Thoracic aorta (tissue), 2 donors: Measurements from ENCODE around the gene CFHR5. TPM values are rescaled to one million over a fixed set of nuclear protein-coding genes. Genes with fewer than 3 reads are reported as not detected.
"Not testable (repeated sequence)": the region's sequence is repeated elsewhere in the genome, so short reads cannot be mapped to it uniquely, and the experiment has no call there.

Experiments
- ATAC-seq: fragments of 150-250 bp; one replicate; pipeline ENCODE4 v1.8.0; 2017; ENCODE audit warnings: low read depth; ENCODE audit not compliant: insufficient number of reproducible peaks, low FRiP score
- DNase-seq: peaks from one replicate; pipeline ENCODE4 v3.0.0-alpha.2; 2020; ENCODE audit warnings: low spot score
- H3K27ac ChIP-seq, 2 donors: fragments of 200-600 bp; sonication (generic); 1 replicate in 1 of 2; 2 replicates in 1 of 2; pipeline ENCODE4 v1.5.1; 2016; ENCODE audit warnings: mild to moderate bottlenecking in 2 of 2, moderate library complexity in 2 of 2
- H3K27me3 ChIP-seq: fragments of 200-600 bp; sonication (generic); replicated peaks from 2 replicates; pipeline ENCODE4 v1.6.0; 2016; ENCODE audit warnings: mild to moderate bottlenecking; ENCODE audit not compliant: insufficient read depth
- H3K36me3 ChIP-seq: fragments of 200-600 bp; sonication (generic); one replicate; pipeline ENCODE4 v1.5.1; 2016
- H3K4me1 ChIP-seq, 2 donors: fragments of 200-600 bp; sonication (generic); 1 replicate in 1 of 2; 2 replicates in 1 of 2; pipeline versions ENCODE4 v1.5.1 to v1.6.0; 2016; ENCODE audit warnings: low read depth in 2 of 2, mild to moderate bottlenecking in 1 of 2; ENCODE audit not compliant: control insufficient read depth in 1 of 2
- H3K4me3 ChIP-seq: fragments of 200-600 bp; sonication (generic); 2 replicates; pipeline ENCODE4 v1.5.1; 2016; ENCODE audit warnings: mild to moderate bottlenecking
- H3K9me3 ChIP-seq: fragments of 200-600 bp; sonication (generic); 2 replicates; pipeline ENCODE4 v1.5.1; 2016
- total RNA-seq, 2 donors: library from RNA; depleted of rRNA; stranded (reverse); fragments of >200 nt; gene quantifications; one replicate each; pipeline versions ENCODE4 v1.1.0 to v1.2.3, GENCODE V29; 2016
- TF ChIP-seq, protein P1 (sequence below): fragments of 200-600 bp; sonication (generic); IDR thresholded peaks from one replicate; pipeline ENCODE4 v1.5.1; 2019; ENCODE audit warnings: antibody characterized with exemption

CFHR5 gene
- total RNA-seq, 2 donors from 2014 or later, result not detected

DNA sequence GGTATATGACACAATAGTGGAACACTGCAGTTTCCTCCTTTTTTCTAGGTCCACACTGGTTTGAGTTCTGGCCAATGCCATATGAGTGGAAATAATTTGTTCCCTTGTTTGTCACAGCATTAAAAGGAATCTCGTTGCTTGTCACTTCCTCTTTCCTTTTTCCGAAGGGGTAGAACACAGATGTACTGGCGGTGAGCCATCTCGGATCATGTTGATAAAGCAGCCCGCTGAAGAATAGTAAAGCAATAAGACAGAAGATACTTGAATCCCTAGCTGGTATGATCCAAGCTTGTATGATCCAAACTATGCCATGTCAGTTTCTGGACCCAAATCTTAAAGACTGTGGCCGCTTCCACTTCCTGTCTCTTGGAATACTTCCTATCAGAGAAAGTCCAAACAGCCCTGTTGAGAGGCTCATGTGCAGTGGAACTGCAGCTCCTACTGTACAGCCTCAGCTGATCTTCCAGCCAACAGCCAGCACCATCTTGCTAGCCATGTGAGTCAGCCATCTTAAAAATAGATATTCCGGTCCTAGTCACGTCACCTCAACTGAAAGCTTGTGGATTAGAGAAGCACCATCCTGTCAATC is 40.3 kb downstream of the CFHR5 start:
- TF ChIP-seq, protein P1, sequence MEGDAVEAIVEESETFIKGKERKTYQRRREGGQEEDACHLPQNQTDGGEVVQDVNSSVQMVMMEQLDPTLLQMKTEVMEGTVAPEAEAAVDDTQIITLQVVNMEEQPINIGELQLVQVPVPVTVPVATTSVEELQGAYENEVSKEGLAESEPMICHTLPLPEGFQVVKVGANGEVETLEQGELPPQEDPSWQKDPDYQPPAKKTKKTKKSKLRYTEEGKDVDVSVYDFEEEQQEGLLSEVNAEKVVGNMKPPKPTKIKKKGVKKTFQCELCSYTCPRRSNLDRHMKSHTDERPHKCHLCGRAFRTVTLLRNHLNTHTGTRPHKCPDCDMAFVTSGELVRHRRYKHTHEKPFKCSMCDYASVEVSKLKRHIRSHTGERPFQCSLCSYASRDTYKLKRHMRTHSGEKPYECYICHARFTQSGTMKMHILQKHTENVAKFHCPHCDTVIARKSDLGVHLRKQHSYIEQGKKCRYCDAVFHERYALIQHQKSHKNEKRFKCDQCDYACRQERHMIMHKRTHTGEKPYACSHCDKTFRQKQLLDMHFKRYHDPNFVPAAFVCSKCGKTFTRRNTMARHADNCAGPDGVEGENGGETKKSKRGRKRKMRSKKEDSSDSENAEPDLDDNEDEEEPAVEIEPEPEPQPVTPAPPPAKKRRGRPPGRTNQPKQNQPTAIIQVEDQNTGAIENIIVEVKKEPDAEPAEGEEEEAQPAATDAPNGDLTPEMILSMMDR, result no peak

DNA sequence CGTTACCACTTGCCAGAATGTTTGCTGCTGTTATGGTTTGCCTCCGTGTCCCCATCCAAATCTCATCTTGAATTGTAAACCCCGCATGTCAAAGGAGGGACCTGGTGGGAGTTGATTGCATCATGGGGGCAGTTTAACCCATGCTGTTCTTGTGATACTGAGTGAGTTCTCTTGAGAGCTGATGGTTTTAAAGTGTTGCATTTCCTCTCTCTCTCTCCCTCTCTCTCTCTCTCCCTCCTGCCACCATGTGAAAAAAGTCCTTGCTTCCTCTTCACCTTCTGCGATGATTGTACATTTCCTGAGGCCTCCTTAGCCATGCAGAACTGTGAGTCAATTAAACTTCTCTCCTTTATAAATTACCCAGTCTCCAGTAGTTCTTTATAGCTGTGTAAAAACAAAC is 44.4 kb downstream of the CFHR5 start:
- H3K4me3 ChIP-seq, result no peak overlapping the region
- no peaks in the 10 kb centered on the region for H3K36me3 ChIP-seq
- no peak for ATAC-seq
- H3K4me1 ChIP-seq, result no peaks in the 10 kb centered on the region
- no peak overlapping the region for H3K27ac ChIP-seq
- DNase-seq, result no peak
- TF ChIP-seq, protein P1, result no peak
- H3K9me3 ChIP-seq, result no peaks in the 10 kb centered on the region
- H3K27me3 ChIP-seq, result no peaks in the 10 kb centered on the region

More for the DNA sequence above, 40.3 kb downstream of the CFHR5 start:
- Histone ChIP-seq H3K9me3 (no peaks in the 10 kb centered on the region), H3K27me3 (no peaks in the 10 kb centered on the region), H3K27ac (no peak overlapping the region), H3K4me3 (no peak overlapping the region), H3K4me1 (no peaks in the 10 kb centered on the region), H3K36me3 (no peaks in the 10 kb centered on the region)
- DNase-seq (no peak), ATAC-seq (no peak)

DNA sequence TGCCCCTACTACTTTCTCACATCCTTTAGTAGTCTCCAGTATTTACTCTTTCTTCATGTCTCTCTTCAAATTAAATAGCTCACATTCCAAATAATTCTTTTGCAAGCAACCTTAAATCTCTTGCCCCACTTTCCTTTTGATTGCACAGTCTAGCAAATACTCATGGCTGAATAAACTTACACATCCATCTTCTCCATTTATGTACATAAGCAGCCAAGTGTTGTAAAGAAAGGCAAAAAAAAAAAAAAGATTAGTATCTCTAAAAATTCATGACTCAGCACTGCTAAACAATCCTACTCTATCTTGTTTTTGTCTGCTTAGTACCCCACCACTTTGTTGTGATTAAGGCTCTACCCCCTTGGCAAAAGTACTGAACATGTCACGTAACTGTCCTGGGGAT is 47.1 kb downstream of the CFHR5 start:
- no peak for DNase-seq
- Histone ChIP-seq H3K4me1 (no peaks in the 10 kb centered on the region), H3K36me3 (no peaks in the 10 kb centered on the region), H3K9me3 (no peaks in the 10 kb centered on the region), H3K4me3 (no peak overlapping the region), H3K27ac (no peak overlapping the region), H3K27me3 (no peaks in the 10 kb centered on the region)
- ATAC-seq, result no peak
- TF ChIP-seq, protein P1, result no peak

DNA sequence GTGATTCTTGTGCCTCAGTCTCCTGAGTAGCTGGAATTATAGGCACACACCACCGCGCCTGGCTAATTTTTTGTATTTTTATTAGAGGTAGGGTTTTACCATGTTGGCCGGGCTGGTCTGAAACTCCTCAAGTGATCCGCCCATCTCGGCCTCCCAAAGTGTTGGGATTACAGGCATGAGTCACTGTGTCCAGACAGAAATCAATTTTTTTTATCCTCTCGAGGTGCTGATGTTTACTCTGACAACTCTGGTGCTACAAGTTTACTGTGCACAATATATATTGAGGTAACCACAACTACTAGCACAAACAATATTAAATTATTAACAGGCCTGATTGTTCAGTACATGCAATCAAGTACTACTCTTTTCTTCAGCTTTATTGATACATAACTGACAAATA is 50.0 kb downstream of the CFHR5 start:
- TF ChIP-seq, protein P1, result no peak

DNA sequence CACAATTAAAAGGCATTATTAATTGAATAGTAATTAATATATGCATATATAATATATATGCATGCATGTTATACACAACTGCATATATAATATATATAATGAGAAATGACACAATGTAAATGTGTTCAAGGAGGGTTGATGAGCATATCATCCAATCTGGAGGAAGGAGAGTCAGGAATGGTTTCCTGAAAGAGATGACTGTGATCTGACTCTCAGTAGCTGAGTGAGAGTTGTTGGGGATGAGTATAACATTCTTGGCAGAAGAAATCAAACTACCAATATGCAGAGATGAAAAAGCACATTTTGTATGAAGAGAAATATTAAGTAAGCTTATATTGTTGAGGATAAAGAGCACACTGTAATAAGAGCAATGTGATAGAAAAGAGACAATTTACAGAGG is 52.4 kb downstream of the CFHR5 start:
- Histone ChIP-seq H3K27ac (no peak overlapping the region), H3K36me3 (no peaks in the 10 kb centered on the region), H3K27me3 (no peaks in the 10 kb centered on the region), H3K4me3 (no peak overlapping the region), H3K4me1 (no peaks in the 10 kb centered on the region), H3K9me3 (no peaks in the 10 kb centered on the region)
- DNase-seq (no peak), ATAC-seq (no peak)
- TF ChIP-seq, protein P1, result no peak

More for the DNA sequence above, 50.0 kb downstream of the CFHR5 start:
- no peak for DNase-seq
- H3K4me3 ChIP-seq, result no peak overlapping the region
- no peaks in the 10 kb centered on the region for H3K4me1 ChIP-seq
- H3K27ac ChIP-seq, result no peak overlapping the region
- no peaks in the 10 kb centered on the region for H3K9me3 ChIP-seq
- H3K27me3 ChIP-seq, result no peaks in the 10 kb centered on the region
- H3K36me3 ChIP-seq, result no peaks in the 10 kb centered on the region
- ATAC-seq, result no peak

DNA sequence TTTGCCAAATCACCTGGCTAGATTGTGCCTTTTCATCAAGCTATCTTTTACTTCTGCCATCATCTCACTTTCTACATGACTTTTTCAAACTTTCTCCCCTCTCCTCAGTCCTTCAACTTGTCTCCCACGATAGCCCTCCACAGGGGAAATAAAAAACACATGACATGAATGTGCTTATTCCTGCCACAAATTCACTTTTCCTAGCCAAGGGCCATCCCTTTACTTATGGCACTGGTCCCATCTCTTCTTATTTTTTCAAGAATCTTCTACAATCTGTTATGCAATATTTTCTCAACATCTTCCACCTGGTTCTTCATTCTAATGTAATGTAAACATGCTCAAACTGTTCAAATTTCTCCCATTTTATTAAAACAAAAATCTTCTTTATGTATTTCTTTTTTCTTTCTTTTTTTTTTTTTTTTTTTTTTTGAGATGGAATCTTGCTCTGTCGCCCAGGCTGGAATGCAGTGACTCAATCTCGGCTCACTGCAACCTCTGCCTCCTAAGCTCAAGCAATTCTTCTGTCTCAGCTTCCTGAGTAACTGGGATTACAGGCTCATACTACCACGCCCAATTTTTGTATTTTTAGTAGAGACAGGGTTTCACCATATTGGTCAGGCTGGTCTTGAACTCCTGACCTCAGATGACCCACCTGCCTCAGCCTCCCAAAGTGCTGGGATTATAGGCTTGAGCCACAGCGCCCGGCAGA is 57.4 kb downstream of the CFHR5 start:
- not testable (repeated sequence) for H3K9me3 ChIP-seq, H3K4me3 ChIP-seq, H3K4me1 ChIP-seq, ATAC-seq, H3K36me3 ChIP-seq, H3K27me3 ChIP-seq, H3K27ac ChIP-seq, DNase-seq
